Measurements from ENCODE around the gene KRT37.

GRCh38 chr17:41442739-41443138, 18.4 kb upstream of the KRT37 start:
- TF ChIP-seq MYNN (tag by site-specific recombination; IDR thresholded peaks at IDR 0.05; ENCODE audit: borderline replicate concordance) (no peak), ZNF174 (tag by site-specific recombination; IDR thresholded peaks at IDR 0.05) (no peak), CTCF (tag by site-specific recombination; IDR thresholded peaks at IDR 0.05) (no peak), ZNF184 (tag by site-specific recombination; IDR thresholded peaks at IDR 0.05) (no peak), ZNF302 (tag by site-specific recombination; IDR thresholded peaks at IDR 0.05; ENCODE audit: low read depth) (no peak), ELK4 (IDR thresholded peaks at IDR 0.05; ENCODE audit: borderline replicate concordance, low read depth, low read length) (no peak), ZNF416 (tag by site-specific recombination; IDR thresholded peaks at IDR 0.05) (no peak), ZBTB20 (tag by site-specific recombination; IDR thresholded peaks at IDR 0.05) (no peak), RBAK (tag by site-specific recombination; IDR thresholded peaks at IDR 0.05) (no peak)
